ENCODE data around the gene LMNTD1. TPM values are rescaled to one million over a fixed set of nuclear protein-coding genes. Genes with fewer than 3 reads are reported as not detected.
"Not testable (repeated sequence)": the region's sequence is repeated elsewhere in the genome, so short reads cannot be mapped to it uniquely, and the experiment has no call there.

The LMNTD1 gene
- total and polyA plus RNA-seq, 4 donors = 0.54 to 3.0 (median 1.8) TPM

GRCh38 chr12:25426821-25427220 lies 126.3 kb downstream of the LMNTD1 start:
- not testable (repeated sequence) for H3K27me3 ChIP-seq (ENCODE audit: control insufficient read depth, insufficient read depth, low read length); H3K4me3 ChIP-seq (ENCODE audit: low read depth, low read length); H3K27ac ChIP-seq (ENCODE audit: low read depth, low read length); H3K4me1 ChIP-seq (ENCODE audit: control insufficient read depth, insufficient read depth, low read length); H3K9me3 ChIP-seq (ENCODE audit: control insufficient read depth, insufficient read depth, low read length); H3K36me3 ChIP-seq (ENCODE audit: control insufficient read depth, insufficient read depth, low read length); DNase-seq (ENCODE audit: low read depth in 4 of 6, low spot score in 6 of 6)
- WGBS (ENCODE audit: insufficient coverage) = 98% methylated on average over 5 of the region's 6 CpGs

Small RNAs within 50 kb of the gene (small RNA-seq; reads per million reads assigned to genes)
- gene TUBB4BP1 (ENCODE audit: low replicate concordance) = not detected

All from spinal cord (tissue), 10 donors.